ENCODE results near the gene ATP2C1.
"Not testable (repeated sequence)": the region's sequence is repeated elsewhere in the genome, so short reads cannot be mapped to it uniquely, and the experiment has no call there.

ATP2C1 gene, protein sequence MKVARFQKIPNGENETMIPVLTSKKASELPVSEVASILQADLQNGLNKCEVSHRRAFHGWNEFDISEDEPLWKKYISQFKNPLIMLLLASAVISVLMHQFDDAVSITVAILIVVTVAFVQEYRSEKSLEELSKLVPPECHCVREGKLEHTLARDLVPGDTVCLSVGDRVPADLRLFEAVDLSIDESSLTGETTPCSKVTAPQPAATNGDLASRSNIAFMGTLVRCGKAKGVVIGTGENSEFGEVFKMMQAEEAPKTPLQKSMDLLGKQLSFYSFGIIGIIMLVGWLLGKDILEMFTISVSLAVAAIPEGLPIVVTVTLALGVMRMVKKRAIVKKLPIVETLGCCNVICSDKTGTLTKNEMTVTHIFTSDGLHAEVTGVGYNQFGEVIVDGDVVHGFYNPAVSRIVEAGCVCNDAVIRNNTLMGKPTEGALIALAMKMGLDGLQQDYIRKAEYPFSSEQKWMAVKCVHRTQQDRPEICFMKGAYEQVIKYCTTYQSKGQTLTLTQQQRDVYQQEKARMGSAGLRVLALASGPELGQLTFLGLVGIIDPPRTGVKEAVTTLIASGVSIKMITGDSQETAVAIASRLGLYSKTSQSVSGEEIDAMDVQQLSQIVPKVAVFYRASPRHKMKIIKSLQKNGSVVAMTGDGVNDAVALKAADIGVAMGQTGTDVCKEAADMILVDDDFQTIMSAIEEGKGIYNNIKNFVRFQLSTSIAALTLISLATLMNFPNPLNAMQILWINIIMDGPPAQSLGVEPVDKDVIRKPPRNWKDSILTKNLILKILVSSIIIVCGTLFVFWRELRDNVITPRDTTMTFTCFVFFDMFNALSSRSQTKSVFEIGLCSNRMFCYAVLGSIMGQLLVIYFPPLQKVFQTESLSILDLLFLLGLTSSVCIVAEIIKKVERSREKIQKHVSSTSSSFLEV

DNA sequence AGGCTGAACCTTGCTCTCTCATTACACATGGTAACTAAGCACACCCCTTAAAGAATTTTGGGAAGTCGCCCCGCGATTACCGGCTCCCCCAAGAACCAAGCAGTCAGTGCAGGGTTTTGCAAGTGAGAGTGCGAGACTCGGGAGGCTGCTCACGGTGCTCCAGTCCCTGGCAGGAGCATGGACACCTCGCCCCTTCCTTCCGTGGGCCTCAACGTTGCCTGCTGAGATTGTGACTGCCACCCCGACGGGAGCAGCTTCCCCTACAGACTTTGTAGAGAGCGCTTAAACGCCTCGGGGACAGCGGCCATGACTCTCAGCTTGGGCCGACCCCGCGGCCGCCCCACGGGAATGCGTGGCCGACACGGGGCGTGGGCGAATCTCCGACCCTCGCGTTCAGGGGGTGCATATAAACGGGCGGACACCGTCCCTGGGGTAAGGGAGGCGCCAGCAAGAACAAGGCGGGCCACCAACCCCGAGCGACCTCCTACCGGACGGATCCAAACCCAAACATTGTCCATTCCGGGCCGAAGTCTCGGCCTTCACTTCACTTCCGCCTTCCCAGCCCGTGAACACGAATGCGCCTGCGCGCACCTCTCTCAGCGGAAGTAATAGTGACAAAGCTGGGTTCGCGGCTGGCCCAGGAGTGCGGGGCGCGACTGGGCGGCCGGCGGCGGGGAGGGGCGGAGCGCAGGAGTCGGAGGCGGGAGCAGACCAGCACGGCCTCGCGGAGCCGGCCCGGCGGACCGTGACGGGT lies at the start of gene ATP2C1:
Gene ATP2C1, plus strand, starts transcription at position 709 of the 754 bp plus-strand sequence. CDS start 686 bp downstream, outside the sequence.
- peak; percentile 97 for FAIRE-seq

GRCh38 chr3:130844462-130844861 lies 49.4 kb upstream of the ATP2C1 start:
- FAIRE-seq (no peak), DNase-seq (ENCODE audit: insufficient read length, low spot score) (no peak)

More for the DNA sequence above, at the start of gene ATP2C1:
- peak; percentile 67 for DNase-seq (ENCODE audit: insufficient read length, low spot score)

- FAIRE-seq, result no peak
- DNase-seq (ENCODE audit: insufficient read length, low spot score), result no peak
Measured at GRCh38 chr3:130846181-130846580, 47.7 kb upstream of the ATP2C1 start.

DNA sequence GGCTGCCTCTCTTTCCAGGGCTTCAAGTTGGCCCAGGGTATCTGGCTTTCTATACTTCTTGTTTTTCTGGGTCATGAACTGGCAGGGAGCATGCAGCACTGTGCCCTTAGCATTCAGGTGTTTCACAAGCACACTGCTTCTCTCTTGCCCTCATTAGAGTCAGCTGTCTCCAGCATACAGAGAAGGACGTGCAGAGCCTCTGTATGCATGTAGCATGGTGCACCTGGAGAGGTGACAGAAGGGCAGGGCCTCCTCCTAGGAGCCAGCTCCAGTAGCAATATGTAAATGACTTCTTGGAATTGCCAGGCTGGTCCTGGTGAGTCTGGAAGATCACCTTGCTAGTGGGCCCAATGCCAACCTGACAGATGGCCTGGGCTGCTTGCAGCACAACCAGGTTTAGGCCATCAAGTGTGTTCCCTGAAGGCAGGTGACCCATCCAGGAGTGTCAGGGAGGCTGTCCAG lies 44.8 kb upstream of the ATP2C1 start:
- FAIRE-seq, result peak; percentile 80
- DNase-seq (ENCODE audit: insufficient read length, low spot score), result no peak

GRCh38 chr3:130850044-130850797 lies 43.7 kb upstream of the ATP2C1 start:
- FAIRE-seq, result peak; percentile 96
- no peak for DNase-seq (ENCODE audit: insufficient read length, low spot score)

GRCh38 chr3:130850843-130851242 lies 43.0 kb upstream of the ATP2C1 start:
- DNase-seq (ENCODE audit: insufficient read length, low spot score) (no peak), FAIRE-seq (no peak)

GRCh38 chr3:130851277-130851676 lies 42.6 kb upstream of the ATP2C1 start:
- no peak for DNase-seq (ENCODE audit: insufficient read length, low spot score)
- FAIRE-seq, result no peak

DNA sequence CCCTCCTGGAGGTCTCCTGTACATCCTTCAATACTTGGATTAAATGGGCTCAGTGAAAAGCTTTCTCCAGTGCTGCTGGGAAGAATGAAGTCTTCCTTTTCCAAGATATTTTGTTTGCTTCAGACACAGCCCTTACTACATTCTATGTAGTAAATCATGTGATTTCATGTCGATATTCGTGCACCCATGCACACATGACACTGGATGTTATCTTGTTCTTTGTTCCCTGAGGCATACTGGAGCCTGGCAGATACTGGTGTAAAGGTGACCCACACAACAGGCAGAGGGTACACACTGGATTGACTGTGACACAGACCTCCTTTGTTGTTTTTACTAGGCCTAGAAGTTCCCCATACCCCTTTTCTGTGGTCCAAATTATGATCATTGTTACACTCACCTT lies 40.3 kb upstream of the ATP2C1 start:
- FAIRE-seq (no peak), DNase-seq (ENCODE audit: insufficient read length, low spot score) (no peak)

GRCh38 chr3:130854208-130854864 lies 39.5 kb upstream of the ATP2C1 start:
- FAIRE-seq (no peak), DNase-seq (ENCODE audit: insufficient read length, low spot score) (no peak)

DNA sequence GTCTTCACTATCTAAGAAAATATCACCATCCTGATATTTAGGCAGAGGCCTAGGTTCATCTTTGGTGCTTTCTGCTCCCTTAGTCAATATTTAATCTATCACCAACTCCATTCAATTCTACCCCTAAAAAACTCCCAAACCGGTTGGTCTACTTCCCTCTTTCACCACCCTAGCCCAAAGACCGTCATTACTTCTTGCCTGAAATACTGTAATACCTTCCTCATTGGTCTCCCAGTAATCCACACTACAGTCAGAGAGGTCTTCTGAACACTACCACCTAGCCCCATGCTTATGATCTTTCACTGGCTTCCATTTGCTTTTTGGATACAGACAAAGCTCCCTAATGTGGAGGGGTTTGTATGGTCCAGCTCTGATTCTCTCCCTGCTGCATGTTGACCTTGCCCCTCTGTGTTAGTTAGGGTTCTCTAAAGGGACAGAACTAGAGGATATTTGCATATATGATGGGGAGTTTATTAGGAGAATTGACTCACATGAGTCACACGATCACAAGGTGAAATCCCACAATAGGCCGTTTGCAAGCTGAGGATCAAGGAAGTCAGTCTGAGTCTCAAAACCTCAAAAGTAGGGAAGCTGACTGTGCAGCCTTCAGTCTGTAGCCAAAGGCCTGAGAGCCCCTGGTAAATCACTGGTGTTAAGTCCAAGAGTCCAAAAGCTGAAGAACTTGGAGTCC lies 36.4 kb upstream of the ATP2C1 start:
- FAIRE-seq (peak; percentile 94), DNase-seq (ENCODE audit: insufficient read length, low spot score) (no peak)

GRCh38 chr3:130862130-130862529 lies 31.8 kb upstream of the ATP2C1 start:
- DNase-seq (ENCODE audit: insufficient read length, low spot score); FAIRE-seq: not testable (repeated sequence)

- DNase-seq (ENCODE audit: insufficient read length, low spot score) (no peak), FAIRE-seq (no peak)
Measured at GRCh38 chr3:130865489-130865888, 28.4 kb upstream of the ATP2C1 start.

DNA sequence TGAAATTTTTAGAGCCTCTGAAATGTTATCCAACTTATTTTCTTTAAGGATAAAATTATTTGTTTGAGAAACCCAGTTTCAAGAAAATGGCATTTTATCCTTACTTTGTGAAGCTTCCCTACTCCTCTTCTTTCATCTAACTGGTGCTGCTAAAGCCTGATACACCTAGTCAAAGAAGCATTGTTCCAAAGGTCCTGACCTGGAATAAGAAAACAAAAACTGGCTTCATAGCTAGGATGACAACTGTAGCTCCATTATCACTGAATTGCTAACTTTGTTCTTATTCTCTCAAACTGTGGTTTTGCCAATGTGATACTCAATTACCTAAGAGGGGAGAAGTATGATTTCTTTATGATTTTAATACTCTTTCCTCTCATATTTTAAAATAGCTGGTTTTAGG lies 27.6 kb upstream of the ATP2C1 start:
- FAIRE-seq (no peak), DNase-seq (ENCODE audit: insufficient read length, low spot score) (no peak)

GRCh38 chr3:130870423-130870822 lies 23.5 kb upstream of the ATP2C1 start:
- DNase-seq (ENCODE audit: insufficient read length, low spot score), result no peak
- no peak for FAIRE-seq

DNA sequence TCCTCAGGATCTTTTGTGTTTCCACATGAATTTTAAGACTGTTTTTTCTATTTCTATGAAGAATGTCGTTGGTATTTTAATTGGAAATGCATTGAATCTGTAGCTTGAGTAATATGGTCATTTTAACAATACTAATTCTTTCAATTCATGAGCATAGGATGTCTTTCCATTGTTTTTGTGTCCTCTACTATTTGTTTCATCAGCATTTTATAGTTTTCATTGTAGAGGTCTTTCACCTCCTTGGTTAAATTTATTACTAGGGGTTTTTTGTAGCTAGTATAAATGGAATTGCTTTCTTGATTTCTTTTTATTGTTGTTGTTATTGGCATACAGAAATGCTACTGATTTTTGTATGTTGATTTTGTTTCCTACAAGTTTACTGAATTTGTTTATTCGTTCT lies 17.3 kb upstream of the ATP2C1 start:
- DNase-seq (ENCODE audit: insufficient read length, low spot score), result no peak
- peak; percentile 45 for FAIRE-seq

DNA sequence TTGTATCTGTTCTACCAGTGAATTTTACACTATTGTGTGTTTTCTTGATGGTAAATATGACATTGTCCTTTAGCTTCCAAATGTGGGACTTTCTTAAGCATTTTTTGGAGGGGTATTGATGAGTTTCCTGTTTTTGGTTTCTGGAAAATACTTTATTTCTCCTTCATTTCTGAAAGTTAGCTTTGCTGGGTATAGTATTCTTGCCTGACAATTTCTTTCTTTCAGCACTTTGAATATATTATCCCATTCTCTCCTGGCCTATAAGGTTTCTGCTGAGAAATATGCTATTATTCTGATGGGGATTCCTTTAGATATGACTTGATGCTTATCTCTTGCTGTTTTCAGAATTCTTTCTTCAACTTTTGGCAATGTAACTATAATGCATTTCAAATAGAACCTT lies 15.4 kb upstream of the ATP2C1 start:
- DNase-seq (ENCODE audit: insufficient read length, low spot score) (no peak), FAIRE-seq (no peak)

DNA sequence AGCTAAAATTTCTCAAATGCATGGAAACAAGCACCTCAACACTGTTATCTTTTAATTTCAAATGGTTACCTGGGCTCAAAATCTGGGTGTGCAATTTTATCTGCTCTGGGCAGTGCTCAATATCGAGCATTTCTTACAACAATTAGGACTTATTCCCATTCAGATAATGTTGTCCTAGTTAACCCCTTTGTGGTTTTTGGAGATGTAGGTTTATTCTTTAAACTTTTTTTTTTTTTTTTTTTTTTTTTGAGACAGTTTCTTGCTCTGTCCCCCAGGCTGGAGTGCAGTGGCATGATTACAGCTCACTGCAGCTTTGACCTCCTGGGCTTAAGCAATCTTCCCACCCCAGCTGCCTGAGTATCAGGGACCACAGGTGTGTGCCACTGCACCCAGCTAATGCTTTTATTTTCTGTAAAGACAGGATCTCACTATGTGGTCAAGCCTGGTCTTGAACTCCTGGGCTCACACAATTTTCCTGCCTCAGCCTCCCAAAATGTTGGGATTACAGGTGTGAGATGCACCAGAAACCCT lies 4.4 kb upstream of the ATP2C1 start:
- FAIRE-seq (no peak), DNase-seq (ENCODE audit: insufficient read length, low spot score) (no peak)

- DNase-seq (ENCODE audit: insufficient read length, low spot score) (peak; percentile 40), FAIRE-seq (peak; percentile 88)
Measured at GRCh38 chr3:130892759-130893375, 1.0 kb upstream of the ATP2C1 start.
